GM18861 (cell line): ENCODE results near the gene PRPF40A.
"Not testable (repeated sequence)": the region's sequence is repeated elsewhere in the genome, so short reads cannot be mapped to it uniquely, and the experiment has no call there.

Source experiments
- ATAC-seq: cut with Tn5 transposase; IDR thresholded peaks from one replicate; pipeline ENCODE4 v1.9.1; 2021; ENCODE audit not compliant: unreplicated experiment

PRPF40A gene

DNA sequence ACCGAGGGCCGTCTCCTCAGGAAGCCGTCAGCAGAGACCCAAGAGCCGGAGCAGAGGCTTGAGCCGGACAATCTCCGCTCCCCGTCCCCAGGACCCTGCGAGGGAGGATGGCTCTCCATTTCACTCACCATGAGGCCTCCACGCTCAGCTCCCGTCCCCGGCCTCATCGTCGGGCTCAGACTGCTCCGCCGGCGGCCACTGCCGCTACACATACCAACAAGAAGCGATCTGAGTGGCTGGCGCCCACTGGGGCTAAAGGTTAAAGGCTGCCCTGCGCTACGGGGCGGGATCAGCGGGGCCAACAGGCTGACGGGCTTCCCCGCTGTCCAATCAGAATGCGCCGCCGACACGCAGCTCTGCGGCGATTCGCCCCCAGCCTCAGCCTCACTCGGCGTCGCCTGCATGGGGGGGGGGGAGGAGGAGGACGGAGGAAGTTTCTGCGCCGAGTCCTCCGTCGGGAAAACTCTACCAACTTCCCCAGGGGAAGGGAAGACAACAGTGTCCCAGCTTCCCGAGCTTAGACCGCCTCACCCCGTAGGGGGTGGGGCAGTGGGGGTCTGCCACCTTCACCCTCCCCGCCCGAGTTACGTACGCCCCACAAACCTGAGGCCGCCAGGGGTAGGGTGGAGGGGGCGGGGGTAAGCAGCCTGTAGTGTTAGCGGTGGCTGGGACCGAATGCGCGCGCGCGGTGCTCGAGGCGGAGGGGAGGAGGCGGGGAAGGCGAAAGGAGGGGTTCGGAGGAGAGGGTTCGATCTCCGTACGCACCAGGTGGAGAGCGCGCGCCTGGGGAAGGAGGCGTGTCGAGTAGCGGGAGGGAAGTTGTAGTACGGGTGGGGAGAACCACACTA is at the start of gene PRPF40A:
Gene PRPF40A, minus strand, starts transcription at position 234 of the 848 bp plus-strand sequence. Its CDS starts 22 bp downstream, at position 212.
- ATAC-seq = peak; percentile 74

- ATAC-seq = no peak
These were observed 49.7 kb upstream of the PRPF40A start for GRCh38 chr2:152766928-152767327.

DNA sequence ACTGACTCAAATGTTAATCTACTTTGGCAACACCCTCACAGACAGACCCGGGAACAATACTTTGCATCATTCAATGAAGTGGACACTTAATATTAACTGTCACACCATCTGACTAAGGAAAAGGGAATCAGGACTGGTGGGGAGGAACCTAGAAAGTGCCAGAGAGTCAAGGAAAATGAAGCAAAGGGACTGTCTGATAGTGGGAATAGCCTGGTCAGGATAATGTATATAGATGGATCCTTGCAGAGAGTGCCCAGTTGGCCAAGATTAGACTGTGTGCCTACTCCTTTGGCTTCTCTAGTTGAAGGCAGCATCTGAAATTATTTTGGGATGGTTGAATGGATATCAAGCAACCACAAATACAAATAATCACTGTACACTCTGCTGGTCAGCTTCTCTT is 46.4 kb upstream of the PRPF40A start:
- ATAC-seq = no peak

GRCh38 chr2:152763208-152763607 is 45.9 kb upstream of the PRPF40A start:
- ATAC-seq = not testable (repeated sequence)

DNA sequence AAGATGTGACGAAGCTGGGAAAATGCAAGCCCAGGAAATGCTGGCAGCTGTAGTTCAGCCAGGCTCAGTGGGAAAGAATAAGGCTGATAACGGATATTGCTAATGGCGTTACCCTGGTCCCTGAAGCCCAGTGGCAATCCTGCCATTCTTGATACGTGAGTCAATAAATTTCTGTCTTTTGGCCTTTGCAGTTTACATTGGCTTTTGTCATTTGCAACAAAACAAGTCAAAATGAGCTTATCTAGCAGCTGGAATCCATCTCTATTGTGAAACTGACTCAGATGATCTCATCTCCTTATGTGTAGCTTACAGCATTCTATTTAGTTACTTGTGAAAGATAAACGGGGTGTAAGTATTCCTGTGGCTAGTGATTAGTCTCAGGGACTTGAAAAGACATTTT is 44.9 kb upstream of the PRPF40A start:
- no peak for ATAC-seq

- no peak for ATAC-seq
These were observed 44.0 kb upstream of the PRPF40A start for GRCh38 chr2:152761214-152761613.

GRCh38 chr2:152759290-152760072 is 42.2 kb upstream of the PRPF40A start:
- ATAC-seq = no peak

DNA sequence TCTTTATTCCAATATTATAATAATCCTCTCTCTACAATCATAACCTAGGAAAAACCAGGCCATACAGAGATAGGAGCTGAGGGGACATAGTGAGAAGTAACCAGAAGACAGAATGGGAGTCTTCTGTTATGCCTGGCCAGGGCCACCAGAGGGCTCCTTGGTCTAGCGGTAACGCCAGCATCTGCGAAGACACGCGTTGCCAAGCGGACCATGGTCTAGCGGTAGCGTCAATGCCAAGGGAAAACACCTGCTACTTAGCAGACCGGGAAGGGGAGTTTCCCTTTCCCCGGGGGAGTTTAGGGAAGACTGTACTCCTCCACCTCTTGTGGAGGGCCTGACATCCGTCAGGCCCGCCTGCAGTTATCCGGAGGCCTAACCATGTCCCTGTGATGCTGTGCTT is 37.8 kb upstream of the PRPF40A start:
- ATAC-seq = no peak

DNA sequence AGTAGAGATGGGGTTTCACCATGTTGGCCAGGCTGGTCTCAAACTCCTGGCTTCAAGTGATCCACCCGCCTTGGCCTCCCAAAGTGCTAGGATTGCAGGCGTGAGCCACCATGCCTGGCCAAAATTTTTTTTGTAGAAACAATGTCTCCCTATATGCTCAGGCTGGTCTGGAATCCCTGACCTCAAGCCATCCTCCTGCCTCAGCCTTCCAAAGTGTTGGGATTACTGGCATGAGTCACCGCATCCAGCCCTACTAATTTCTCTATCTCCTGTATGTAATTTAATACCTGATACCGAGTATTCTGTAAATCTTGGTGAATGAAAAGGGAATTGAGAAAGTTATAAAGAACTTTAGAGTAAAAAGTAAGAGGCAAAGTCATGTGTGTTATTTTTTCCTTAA is 30.5 kb upstream of the PRPF40A start:
- not testable (repeated sequence) for ATAC-seq

DNA sequence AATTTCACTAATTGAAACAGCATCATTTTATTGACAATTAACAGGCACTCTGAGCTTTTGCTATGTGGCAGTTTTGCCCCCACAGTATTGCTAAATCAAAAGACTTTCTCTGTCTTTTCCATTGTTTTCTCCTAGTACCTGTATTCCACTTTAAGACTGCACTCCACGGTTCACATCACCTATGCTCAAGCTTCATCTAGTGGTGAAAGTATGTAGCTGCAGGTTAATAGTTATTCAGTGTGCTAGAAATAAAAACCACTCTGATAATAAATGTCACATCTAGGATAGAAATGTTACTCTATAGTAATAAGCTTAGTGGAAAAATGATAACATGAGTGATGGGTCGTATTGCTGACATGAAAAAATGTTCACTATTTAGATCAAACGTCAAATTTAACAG is 25.7 kb upstream of the PRPF40A start:
- peak; percentile 63 for ATAC-seq

DNA sequence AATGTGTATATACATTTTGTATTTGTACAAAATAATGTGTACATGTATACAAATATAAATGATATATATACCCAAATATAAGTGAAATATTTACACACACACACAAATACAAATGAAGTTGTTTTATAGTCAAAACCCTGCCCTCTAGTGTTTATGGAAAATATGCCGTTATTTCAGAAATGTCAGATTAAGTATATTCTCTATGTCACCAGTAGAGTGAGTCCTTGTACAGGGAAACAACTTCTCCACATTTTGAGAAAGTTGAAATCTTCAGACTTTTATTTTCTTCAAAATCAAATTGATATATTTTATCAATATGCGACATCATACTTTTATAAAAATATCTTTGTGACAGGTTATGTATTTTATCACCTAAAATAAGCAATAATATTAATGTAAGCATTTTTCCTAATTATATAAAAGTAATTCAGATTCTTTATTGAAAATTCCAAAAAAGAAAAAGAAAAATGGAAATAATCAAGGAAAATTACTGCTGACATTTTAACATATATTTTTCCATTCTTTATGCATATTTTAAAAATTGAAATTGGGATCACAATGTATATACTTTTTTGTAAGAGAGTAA is 23.6 kb upstream of the PRPF40A start:
- ATAC-seq = peak; percentile 87

GRCh38 chr2:152739705-152740104 is 22.4 kb upstream of the PRPF40A start:
- not testable (repeated sequence) for ATAC-seq

GRCh38 chr2:152738438-152738837 is 21.2 kb upstream of the PRPF40A start:
- ATAC-seq = no peak

GRCh38 chr2:152737509-152737908 is 20.2 kb upstream of the PRPF40A start:
- ATAC-seq = not testable (repeated sequence)

- ATAC-seq = peak; percentile 95
These were observed 13.5 kb upstream of the PRPF40A start for GRCh38 chr2:152730591-152731333.

DNA sequence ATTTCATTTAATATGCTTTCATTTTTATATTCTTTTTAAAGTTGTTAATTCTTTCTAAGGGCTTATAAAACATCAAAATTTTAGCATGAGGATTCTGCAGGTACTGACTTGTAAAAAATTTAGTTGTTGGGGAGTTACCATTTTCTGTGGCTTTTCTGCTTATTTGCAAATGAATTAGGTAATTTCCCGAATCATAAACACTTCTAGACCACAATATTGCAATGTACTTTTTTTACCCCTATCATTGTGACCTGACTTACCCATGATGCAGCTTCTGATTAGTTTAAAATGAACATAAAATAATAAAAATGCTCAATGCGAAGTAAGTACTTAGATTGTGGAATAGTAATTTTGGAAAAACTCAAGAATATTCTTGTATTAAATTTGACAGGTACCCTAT is 12.6 kb upstream of the PRPF40A start:
- ATAC-seq = peak; percentile 19

DNA sequence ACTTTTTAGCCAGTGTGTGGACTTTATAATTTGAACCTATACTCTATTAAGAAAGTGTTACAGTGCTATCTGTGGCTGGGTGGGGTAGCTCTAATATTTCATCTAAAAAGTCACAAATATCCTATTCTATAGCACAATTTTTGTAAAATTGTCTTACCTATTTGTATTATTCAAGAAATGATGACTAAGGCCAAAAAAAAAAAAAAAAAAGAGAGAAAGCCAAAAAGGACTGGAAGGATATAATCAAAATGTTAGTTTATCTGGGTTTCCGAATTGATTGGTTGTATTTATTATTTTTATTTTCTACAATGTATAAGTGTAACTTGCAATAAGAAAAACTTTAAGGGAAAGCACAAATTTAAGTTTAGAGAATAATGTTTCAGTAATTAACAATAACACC is 6.7 kb upstream of the PRPF40A start:
- no peak for ATAC-seq

DNA sequence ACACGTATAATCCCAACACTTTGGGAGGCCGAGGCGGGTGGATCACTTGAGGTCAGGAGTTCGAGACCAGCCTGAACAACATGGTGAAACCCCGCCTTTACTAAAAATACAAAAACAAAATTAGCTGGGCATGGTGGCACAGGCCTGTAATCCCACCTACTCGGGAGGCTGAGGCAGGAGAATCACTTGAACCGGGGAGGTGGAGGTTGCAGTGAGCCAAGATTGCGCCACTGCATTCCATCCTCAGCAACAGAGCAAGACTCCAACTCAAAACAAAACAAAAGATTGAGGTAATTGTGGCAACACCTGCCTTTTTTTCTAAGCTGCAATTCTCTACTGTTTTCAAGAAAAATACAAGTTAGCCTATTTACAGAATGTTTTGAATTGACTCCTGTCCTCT is 5.4 kb upstream of the PRPF40A start:
- not testable (repeated sequence) for ATAC-seq

DNA sequence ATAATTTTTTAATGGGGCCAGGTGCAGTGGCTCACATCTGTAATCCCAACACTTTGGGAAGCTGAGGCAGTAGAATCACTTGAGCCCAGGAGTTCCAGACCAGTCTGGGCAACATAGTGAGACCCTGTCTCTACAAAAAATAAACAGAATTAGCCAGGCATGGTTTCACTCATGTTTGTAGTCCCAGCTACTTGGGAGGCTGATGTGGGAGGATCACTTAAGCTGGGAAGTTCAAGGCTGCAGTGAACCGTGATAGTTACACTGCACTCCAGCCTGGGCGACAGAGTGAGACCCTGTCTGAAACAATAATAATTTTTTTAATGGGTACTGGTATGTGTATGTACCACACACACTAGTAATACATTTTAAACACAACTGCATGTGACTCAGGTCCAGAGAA is 3.5 kb upstream of the PRPF40A start:
- ATAC-seq = no peak

- peak; percentile 25 for ATAC-seq
These were observed 1.8 kb upstream of the PRPF40A start for GRCh38 chr2:152718909-152719645.
